ENCODE measurements around the gene NEK2. TPM values are rescaled to one million over a fixed set of nuclear protein-coding genes. Genes with fewer than 3 reads are reported as not detected.

The NEK2 gene
- total RNA-seq, 1 experiment from 2014 or later: 17.6 TPM

- WGBS (ENCODE audit: extremely low coverage, insufficient read length, low lambda C conversion rate): no CpG with 5 or more reads among the region's 10 CpGs
- Histone ChIP-seq H4K5ac (ENCODE audit: insufficient read length, low read depth, low read length) (no peak overlapping the region), H3T11ph (ENCODE audit: low read length) (no peak overlapping the region), H3K79me1 (ENCODE audit: insufficient read depth, low read depth, low read length, poor library complexity, severe bottlenecking) (no peaks in the 10 kb centered on the region), H3K23ac (ENCODE audit: insufficient read length, low read depth, low read length) (no peak overlapping the region), H3K14ac (ENCODE audit: insufficient read depth, low read length) (no peak overlapping the region), H3K27ac (ENCODE audit: insufficient read length, low read depth, low read length) (no peak overlapping the region), H2BK5ac (ENCODE audit: insufficient read length, low read length) (no peak overlapping the region), H2AK5ac (ENCODE audit: insufficient read length, low read length) (no peak overlapping the region), H2BK12ac (ENCODE audit: insufficient read length, low read depth, low read length) (no peak overlapping the region), H3K4ac (ENCODE audit: low read depth, low read length) (no peak overlapping the region), H3K23me2 (ENCODE audit: insufficient read length, low read depth, low read length, poor library complexity, severe bottlenecking) (no peaks in the 10 kb centered on the region), H2BK20ac (ENCODE audit: low read depth, low read length, poor library complexity, severe bottlenecking) (no peak overlapping the region), H4K91ac (ENCODE audit: insufficient read length, low read depth, low read length) (no peak overlapping the region), H2BK120ac (ENCODE audit: low read depth, low read length, poor library complexity, severe bottlenecking) (no peak overlapping the region), H3K27me3 (ENCODE audit: insufficient read depth, low read length) (no peaks in the 10 kb centered on the region), H4K8ac (replicated peaks; ENCODE audit: insufficient read length, low read depth, low read length) (no peak overlapping the region), H2AFZ (ENCODE audit: low read length) (no peak overlapping the region), H3K18ac (ENCODE audit: insufficient read length, low read depth, low read length) (no peak overlapping the region), H3K4me1 (ENCODE audit: insufficient read depth, low read length) (no peaks in the 10 kb centered on the region), H3K56ac (ENCODE audit: insufficient read length, low read depth, low read length) (no peak overlapping the region), H2BK15ac (ENCODE audit: low read depth, low read length) (no peak overlapping the region), H3K4me2 (ENCODE audit: insufficient read depth, insufficient read length, low read length) (no peak overlapping the region), H4K20me1 (ENCODE audit: control insufficient read depth, insufficient read depth, insufficient read length) (no peaks in the 10 kb centered on the region), H3K9ac (ENCODE audit: extremely low read depth, insufficient read length, low read length) (no peak overlapping the region), H3K79me2 (ENCODE audit: insufficient read depth, low read length) (no peaks in the 10 kb centered on the region), H3K9me3 (ENCODE audit: control insufficient read depth, low read depth, low read length) (no peaks in the 10 kb centered on the region)
- DNase-seq: no peak
- Mint-ChIP-seq H3K4me3 (no peak overlapping the region), H3K36me3 (ENCODE audit: insufficient read depth in 1 of 3, low read depth in 3 of 3) (peaks cover 0 to 16% (median 9%) of the 10 kb centered on the region in 3 experiments; a peak in 4 of 7 replicates), H3K9me3 (no peaks in the 10 kb centered on the region), H3K27me3 (ENCODE audit: low read depth) (no peaks in the 10 kb centered on the region), H3K27ac (no peak overlapping the region), H3K4me1 (peaks cover 2% of the 10 kb centered on the region in 2 experiments; a peak in 2 of 4 replicates)
- TF ChIP-seq CTCF (conservative IDR thresholded peaks at IDR 0.05): no peak
Measured at GRCh38 chr1:211660718-211661222, 14.7 kb downstream of the NEK2 start.
